ENCODE results near the gene CDCA4.

Gene CDCA4

GRCh38 chr14:105013150-105013785, 7.6 kb downstream of the CDCA4 start:
- no peak for DNase-seq (ENCODE audit: low spot score)

- no peak for DNase-seq (ENCODE audit: low spot score)
Measured at GRCh38 chr14:105012171-105012985, 8.5 kb downstream of the CDCA4 start.

GRCh38 chr14:105011312-105011990, 9.4 kb downstream of the CDCA4 start:
- DNase-seq (ENCODE audit: low spot score): no peak

GRCh38 chr14:105010891-105011291, 10.0 kb downstream of the CDCA4 start:
- no peak for DNase-seq (ENCODE audit: low spot score)

GRCh38 chr14:105010106-105010505, 10.8 kb downstream of the CDCA4 start:
- no peak for DNase-seq (ENCODE audit: low spot score)

GRCh38 chr14:105007593-105008264, 13.2 kb downstream of the CDCA4 start:
- no peak for DNase-seq (ENCODE audit: low spot score)

GRCh38 chr14:105006831-105007592, 13.9 kb downstream of the CDCA4 start:
- no peak for DNase-seq (ENCODE audit: low spot score)

- DNase-seq (ENCODE audit: low spot score): no peak
Measured at GRCh38 chr14:105005929-105006830, 14.7 kb downstream of the CDCA4 start.

- no peak for DNase-seq (ENCODE audit: low spot score)
Measured at GRCh38 chr14:105005329-105005928, 15.5 kb downstream of the CDCA4 start.

GRCh38 chr14:104999361-104999760, 21.5 kb downstream of the CDCA4 start:
- no peak for DNase-seq (ENCODE audit: low spot score)

- DNase-seq (ENCODE audit: low spot score): no peak
Measured at GRCh38 chr14:104998801-104999200, 22.1 kb downstream of the CDCA4 start.

- DNase-seq (ENCODE audit: low spot score): no peak
Measured at GRCh38 chr14:104996483-104996882, 24.4 kb downstream of the CDCA4 start.

- DNase-seq (ENCODE audit: low spot score): no peak
Measured at GRCh38 chr14:104996032-104996431, 24.9 kb downstream of the CDCA4 start.

- no peak for DNase-seq (ENCODE audit: low spot score)
Measured at GRCh38 chr14:104994978-104995377, 25.9 kb downstream of the CDCA4 start.

- no peak for DNase-seq (ENCODE audit: low spot score)
Measured at GRCh38 chr14:104993808-104994591, 26.9 kb downstream of the CDCA4 start.

GRCh38 chr14:104993306-104993705, 27.6 kb downstream of the CDCA4 start:
- DNase-seq (ENCODE audit: low spot score): no peak

GRCh38 chr14:104992501-104992900, 28.4 kb downstream of the CDCA4 start:
- no peak for DNase-seq (ENCODE audit: low spot score)

- DNase-seq (ENCODE audit: low spot score): no peak
Measured at GRCh38 chr14:104991896-104992230, 29.0 kb downstream of the CDCA4 start.

- DNase-seq (ENCODE audit: low spot score): no peak
Measured at GRCh38 chr14:104989951-104990303, 31.0 kb downstream of the CDCA4 start.
